HG02870 (cell line): ENCODE results near the gene MICALL1.
"Not testable (repeated sequence)": the region's sequence is repeated elsewhere in the genome, so short reads cannot be mapped to it uniquely, and the experiment has no call there.

Experiments used
- ATAC-seq: cut with Tn5 transposase; IDR thresholded peaks from one replicate; pipeline ENCODE4 v1.9.1; 2021; ENCODE audit warnings: mild to moderate bottlenecking, moderate library complexity; ENCODE audit not compliant: unreplicated experiment

MICALL1 gene

DNA sequence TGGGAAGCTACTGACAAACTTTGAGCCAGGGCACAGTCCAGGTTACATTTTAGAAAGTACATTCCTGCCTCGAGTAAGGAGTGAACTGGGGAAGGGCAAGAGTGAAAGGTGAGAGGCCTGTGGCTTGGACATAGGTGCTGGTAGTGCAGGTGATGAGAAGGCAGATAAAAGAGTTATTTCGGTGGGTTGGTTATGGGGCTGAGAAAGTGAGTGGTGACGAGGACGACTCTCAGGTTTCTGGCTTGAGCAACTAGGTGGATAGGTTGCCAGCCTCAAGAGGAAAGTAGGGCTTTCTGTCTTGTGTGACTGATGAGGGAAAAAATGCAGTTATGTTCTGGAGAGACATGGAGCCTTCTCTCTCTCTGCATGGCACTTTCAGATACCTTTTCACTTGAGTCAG is 51.1 kb downstream of the MICALL1 start:
- ATAC-seq: no peak

- no peak for ATAC-seq
These were observed 53.2 kb downstream of the MICALL1 start for GRCh38 chr22:37959231-37959825.

DNA sequence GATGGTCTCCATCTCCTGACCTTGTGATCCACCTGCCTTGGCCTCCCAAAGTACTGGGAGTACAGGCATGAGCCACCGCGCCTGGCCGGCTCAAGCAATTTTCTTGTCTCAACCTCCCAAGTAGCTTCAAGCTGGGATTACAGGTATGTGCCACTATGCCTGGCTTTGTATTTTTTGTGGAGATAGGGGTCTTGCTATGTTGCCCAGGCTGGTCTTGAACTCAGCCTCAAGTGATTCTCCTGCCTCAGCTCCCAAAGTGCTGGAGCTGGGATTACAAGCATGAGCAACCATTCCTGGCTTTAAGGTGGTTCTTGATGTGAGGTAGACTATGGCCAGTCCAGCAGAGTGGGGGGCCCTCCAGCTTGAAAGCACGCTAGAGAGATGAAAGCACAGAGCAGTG is 55.0 kb downstream of the MICALL1 start:
- no peak for ATAC-seq

GRCh38 chr22:37965940-37966664 is 60.0 kb downstream of the MICALL1 start:
- no peak for ATAC-seq

DNA sequence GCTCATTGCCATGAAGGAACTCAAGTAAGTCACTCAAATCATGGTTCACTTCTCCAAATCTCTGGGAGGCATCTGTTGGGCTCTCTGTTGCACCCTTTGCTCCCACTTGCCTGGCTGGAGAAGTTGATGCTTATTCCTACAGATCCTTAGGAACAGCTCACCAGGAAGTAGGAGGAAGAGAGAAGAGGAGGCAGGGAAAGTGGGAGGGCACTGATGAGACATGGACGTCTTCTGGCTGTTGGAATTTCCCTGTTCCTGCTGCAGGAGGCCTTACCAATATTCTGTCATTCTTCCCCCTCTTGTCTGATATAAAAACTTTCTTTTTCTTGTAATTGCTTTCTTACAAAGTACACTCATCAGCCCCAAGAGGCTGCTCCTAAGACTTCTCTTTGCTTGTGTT is 61.0 kb downstream of the MICALL1 start:
- ATAC-seq: no peak

GRCh38 chr22:37967637-37968451 is 61.7 kb downstream of the MICALL1 start:
- no peak for ATAC-seq

GRCh38 chr22:37968452-37969251 is 62.6 kb downstream of the MICALL1 start:
- ATAC-seq: no peak

DNA sequence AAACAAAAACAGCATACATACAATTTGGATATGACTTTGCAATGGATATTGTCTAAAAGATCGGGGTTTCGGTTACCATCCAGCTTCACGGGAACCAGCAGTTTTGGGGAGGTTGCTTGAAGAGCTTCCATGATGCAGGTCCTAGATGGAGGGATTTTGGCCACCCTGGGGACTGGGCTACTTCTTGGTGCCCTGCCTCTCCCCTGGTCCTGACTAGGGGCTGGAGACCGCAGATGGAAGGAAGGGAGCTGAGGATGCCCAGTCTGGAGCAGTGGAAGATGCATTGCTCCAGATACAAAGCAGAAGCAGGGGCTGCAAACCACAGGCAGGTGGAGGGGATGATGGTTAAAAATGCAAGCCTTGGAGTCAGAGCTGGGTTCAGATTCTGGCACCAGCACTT is 64.8 kb downstream of the MICALL1 start:
- no peak for ATAC-seq

- ATAC-seq: no peak
These were observed 65.7 kb downstream of the MICALL1 start for GRCh38 chr22:37971475-37972434.

DNA sequence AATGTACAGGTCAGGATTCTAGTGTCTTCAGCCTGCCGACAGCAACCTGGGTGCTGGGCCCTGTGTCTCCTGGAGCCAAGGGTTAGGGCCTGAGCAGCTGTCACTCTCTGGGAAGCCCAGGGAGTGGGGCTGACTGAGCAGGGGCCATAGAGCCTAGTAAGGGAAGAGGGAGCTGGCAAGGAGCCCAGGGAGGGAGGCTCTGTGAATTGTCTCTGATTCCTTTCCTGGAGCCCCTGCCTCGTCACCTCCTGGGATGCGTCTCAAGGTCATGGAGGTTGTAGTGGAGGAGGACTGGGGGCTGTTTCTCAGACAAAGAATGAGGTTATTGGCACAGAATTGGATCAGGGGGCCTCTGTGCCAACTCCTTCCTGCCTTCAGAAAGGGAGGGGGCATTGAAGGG is 66.4 kb downstream of the MICALL1 start:
- no peak for ATAC-seq

- no peak for ATAC-seq
These were observed 67.4 kb downstream of the MICALL1 start for GRCh38 chr22:37973271-37974170.

- no peak for ATAC-seq
These were observed 69.1 kb downstream of the MICALL1 start for GRCh38 chr22:37975153-37975552.

DNA sequence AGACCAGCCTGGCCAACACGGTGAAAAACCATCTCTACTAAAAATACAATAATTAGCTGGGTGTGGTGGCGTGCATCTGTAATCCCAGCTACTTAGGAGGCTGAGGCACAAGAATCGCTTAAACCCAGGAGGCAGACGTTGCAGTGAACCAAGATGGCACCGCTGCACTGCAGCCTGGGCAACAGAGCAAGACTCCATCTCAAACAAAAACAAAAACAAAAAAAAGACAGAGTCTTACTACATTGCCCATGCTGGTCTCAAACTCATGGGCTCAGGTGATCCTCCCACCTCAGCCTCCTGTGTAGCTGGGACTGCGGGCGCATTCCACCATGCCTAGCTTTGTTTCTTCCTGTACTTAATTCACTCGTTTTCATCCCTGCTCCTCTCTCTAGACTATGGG is 69.9 kb downstream of the MICALL1 start:
- not testable (repeated sequence) for ATAC-seq

DNA sequence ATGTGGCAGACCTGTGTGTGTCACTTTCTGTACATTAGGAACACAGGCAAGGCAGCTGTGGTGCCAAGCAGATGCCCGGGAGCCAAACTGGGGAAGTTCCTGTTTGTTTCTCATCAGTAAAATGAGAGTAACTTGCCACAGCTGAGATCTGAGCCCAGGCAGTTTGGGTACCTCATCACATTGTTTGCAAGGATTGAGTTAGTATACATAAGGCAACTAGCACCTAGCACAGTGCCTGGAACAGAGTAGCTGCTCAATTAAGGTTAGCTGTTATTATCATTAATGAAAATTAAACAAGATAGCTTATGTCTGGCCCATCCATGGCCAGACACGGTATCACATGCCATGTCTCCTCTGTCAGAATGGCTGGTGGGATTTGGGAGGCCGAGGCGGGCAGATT is 70.5 kb downstream of the MICALL1 start:
- no peak for ATAC-seq

DNA sequence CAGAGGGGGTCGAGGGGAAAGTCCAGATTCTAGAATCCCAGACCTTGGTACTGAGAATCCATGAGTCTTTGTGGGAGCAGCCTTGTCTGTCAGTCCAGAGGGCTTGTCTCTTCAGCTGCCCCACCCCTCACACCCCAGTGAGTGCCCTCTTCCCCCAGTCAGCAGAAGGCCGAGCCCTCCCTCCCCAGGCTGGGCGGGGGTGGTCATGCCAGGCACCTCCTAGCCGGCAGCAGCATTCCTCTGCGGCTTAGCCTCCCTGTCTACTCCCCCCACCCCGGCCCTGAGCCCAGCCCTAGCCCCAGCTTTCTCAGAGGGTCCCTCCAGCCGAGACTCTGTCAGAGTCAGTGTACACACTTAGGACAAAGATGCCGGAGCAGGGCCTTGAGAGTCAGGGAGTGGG is 73.7 kb downstream of the MICALL1 start:
- no peak for ATAC-seq

DNA sequence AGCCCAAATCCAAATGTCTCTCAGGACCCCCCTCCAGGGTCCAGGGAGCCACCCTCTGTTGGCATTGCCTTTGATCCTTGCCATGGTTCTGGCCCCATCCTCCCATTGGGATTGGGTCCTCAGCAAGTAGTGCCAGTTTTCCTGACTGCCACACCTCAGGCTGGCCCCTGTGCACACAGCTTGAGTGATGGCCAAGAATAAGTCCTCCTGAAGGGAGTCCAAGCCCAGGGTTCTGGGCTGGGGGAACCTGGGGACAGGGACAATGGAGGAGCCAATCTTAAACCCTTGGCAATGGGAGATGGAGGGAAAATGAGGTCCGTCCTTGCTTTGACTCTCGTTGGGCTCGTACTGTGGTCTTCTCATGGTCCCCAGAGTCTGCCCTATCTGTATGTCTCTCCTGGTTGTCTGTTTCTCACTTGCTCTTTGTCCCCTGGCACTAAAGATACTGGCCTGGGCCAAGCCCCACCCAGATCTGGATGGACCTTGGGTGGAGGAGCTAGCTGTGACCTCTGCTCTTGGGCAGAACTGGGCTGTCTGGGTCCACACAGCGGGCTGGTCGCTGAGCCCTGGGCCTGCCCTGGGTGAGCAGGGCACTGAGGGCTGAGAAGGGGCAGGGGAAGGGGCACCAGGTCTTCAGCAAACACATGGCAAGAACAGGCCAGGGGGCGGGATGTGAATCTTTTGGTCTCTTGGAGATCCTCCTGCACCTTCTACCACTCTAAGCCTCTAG is 75.3 kb downstream of the MICALL1 start:
- ATAC-seq: no peak

GRCh38 chr22:37982151-37982785 is 76.2 kb downstream of the MICALL1 start:
- no peak for ATAC-seq
